Mucosa of gallbladder (tissue), 1 donor: Measurements from ENCODE around the gene HDAC1. TPM values are rescaled to one million over a fixed set of nuclear protein-coding genes. Genes with fewer than 3 reads are reported as not detected.

Experiments used
- DNase-seq: peaks from one replicate; pipeline ENCODE4 v3.0.0-alpha.2; 2020; ENCODE audit warnings: low spot score
- total RNA-seq: library from RNA; stranded (reverse); gene quantifications from one replicate; pipeline ENCODE4 v1.2.1, GENCODE V29; 2021
- donor health status: DM: no; HTN: no; CAD: no.

HDAC1 gene
- total RNA-seq, 1 donor from 2014 or later, result 166 TPM

- no peak for DNase-seq
These were observed 82.2 kb downstream of the HDAC1 start for GRCh38 chr1:32373996-32374592.

- DNase-seq, result no peak
These were observed 84.3 kb downstream of the HDAC1 start for GRCh38 chr1:32376199-32376598.

GRCh38 chr1:32377541-32378220 is 85.8 kb downstream of the HDAC1 start:
- no peak for DNase-seq

- DNase-seq, result no peak
These were observed 88.2 kb downstream of the HDAC1 start for GRCh38 chr1:32380057-32380456.

Other genes starting within 250 kb of the HDAC1 start
- gene TMEM39B, start 219.1 kb upstream of the HDAC1 start, total RNA-seq, result 18.4 TPM
- 65.2 TPM for gene KPNA6, start 184.0 kb upstream of the HDAC1 start, total RNA-seq
- gene TXLNA, start 112.4 kb upstream of the HDAC1 start, total RNA-seq, result 62.1 TPM
- 12.1 TPM for gene CCDC28B, start 91.5 kb upstream of the HDAC1 start, total RNA-seq
- gene IQCC, start 86.4 kb upstream of the HDAC1 start, total RNA-seq, result 3.5 TPM
- gene DCDC2B, start 83.0 kb upstream of the HDAC1 start, total RNA-seq, result not detected
- 35.1 TPM for gene TMEM234, start 69.7 kb upstream of the HDAC1 start, total RNA-seq
- 132 TPM for gene EIF3I, start 69.7 kb upstream of the HDAC1 start, total RNA-seq
- 7.6 TPM for gene FAM167B, start 44.9 kb upstream of the HDAC1 start, total RNA-seq
- gene LCK, start 40.8 kb upstream of the HDAC1 start, total RNA-seq, result 11.5 TPM
- 303 TPM for gene MARCKSL1, start 44.1 kb downstream of the HDAC1 start, total RNA-seq
- gene FAM229A, start 70.4 kb downstream of the HDAC1 start, total RNA-seq, result 11.1 TPM
- gene TSSK3, start 70.5 kb downstream of the HDAC1 start, total RNA-seq, result 3.3 TPM
- 101 TPM for gene BSDC1, start 102.4 kb downstream of the HDAC1 start, total RNA-seq
- gene ZBTB8B, start 173.0 kb downstream of the HDAC1 start, total RNA-seq, result 0.03 TPM
- 7.3 TPM for gene ZBTB8A, start 247.3 kb downstream of the HDAC1 start, total RNA-seq